GM18505 (cell line): ENCODE results near the gene RNASEH2A.
"Not testable (repeated sequence)": the region's sequence is repeated elsewhere in the genome, so short reads cannot be mapped to it uniquely, and the experiment has no call there.

Source experiments
- ATAC-seq: cut with Tn5 transposase; IDR thresholded peaks from one replicate; pipeline ENCODE4 v1.9.1; 2021; ENCODE audit not compliant: unreplicated experiment
- POLR2A ChIP-seq: IDR thresholded peaks from 4 replicates; pipeline ENCODE4 v1.6.1; 2011; ENCODE audit warnings: borderline replicate concordance; ENCODE audit not compliant: insufficient read depth, insufficient read length; ENCODE audit errors: extremely low read depth

The RNASEH2A gene

GRCh38 chr19:12792051-12792852 lies 14.1 kb upstream of the RNASEH2A start:
- ATAC-seq: no peak
- peak; percentile 66 for TF ChIP-seq POLR2A

DNA sequence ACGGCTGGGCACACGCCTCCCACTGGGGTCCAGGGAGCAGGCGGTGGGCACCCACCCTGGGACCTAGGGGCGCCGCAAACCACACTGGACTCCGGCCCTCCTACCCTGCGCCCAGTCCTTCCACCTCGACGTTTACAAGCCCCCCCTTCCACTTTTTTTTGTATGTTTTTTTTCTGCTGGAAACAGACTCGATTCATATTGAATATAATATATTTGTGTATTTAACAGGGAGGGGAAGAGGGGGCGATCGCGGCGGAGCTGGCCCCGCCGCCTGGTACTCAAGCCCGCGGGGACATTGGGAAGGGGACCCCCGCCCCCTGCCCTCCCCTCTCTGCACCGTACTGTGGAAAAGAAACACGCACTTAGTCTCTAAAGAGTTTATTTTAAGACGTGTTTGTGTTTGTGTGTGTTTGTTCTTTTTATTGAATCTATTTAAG lies 13.5 kb upstream of the RNASEH2A start:
- ATAC-seq: no peak
- TF ChIP-seq POLR2A: no peak

DNA sequence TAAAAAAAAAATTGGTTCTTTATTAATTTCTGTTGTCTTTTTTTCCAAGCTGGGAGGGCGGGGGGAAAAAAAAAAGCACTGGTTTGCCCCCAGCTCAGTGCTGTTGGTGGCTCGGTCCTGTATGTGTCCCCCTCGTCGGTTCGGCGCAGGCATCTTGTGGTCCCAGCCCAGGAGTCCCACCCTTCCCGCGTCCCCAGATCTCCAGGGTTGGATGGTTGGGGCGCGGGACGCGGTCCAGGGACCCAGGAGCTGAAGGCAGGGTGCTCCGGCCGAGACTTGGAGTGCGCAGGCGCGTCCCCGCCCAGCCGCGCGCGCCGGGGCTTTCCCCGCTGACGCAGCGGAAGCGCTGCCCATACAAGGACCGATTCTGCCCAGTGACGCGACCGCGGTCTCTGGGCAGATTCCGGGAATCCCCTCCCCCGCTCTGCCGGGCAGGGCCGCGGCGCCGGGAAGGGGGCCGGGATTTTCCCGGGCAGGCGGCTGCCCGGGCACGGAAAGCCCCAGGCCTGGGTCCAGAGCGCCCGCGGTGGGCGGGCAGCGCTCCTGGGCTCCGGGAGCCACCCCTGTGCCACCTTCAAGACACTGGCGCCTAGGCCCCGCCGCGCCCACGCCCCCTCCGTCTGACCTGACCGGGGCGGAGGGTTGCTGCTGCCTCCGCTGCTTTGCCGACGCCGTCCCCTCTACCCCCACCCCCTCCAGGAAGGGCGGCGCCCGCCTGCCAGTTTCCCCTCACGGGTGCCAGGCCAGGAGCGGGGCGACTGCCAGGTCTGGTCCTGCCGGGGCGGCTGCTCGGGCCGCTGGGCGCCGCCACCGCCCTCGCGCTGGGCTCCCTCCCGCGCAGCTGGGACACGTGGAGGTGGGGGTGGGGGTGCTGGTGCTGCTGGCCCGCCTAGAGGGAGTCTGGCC lies 12.8 kb upstream of the RNASEH2A start:
- ATAC-seq: peak; percentile 35
- peak; percentile 86 for TF ChIP-seq POLR2A

GRCh38 chr19:12794196-12794941 lies 12.0 kb upstream of the RNASEH2A start:
- TF ChIP-seq POLR2A: no peak
- no peak for ATAC-seq

DNA sequence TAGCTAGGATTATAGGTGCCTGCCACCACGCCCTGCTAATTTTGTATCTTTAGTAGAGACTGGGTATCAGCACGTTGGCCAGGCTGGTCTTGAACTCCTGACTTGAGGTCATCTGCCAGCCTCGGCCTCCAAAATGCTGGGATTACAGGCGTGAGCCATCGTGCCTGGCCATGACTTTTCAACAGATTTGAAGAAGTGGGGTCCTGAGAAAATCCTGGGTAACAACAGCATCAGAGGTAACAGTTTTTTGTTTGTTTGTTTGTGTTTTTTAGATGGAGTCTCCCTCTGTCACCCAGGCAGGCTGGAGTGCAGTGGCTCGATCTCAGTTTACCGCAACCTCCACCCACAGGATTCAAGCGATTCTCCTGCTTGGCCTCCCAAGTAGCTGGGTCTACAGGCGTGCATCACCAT lies 11.4 kb upstream of the RNASEH2A start:
- TF ChIP-seq POLR2A: no peak
- ATAC-seq: no peak

DNA sequence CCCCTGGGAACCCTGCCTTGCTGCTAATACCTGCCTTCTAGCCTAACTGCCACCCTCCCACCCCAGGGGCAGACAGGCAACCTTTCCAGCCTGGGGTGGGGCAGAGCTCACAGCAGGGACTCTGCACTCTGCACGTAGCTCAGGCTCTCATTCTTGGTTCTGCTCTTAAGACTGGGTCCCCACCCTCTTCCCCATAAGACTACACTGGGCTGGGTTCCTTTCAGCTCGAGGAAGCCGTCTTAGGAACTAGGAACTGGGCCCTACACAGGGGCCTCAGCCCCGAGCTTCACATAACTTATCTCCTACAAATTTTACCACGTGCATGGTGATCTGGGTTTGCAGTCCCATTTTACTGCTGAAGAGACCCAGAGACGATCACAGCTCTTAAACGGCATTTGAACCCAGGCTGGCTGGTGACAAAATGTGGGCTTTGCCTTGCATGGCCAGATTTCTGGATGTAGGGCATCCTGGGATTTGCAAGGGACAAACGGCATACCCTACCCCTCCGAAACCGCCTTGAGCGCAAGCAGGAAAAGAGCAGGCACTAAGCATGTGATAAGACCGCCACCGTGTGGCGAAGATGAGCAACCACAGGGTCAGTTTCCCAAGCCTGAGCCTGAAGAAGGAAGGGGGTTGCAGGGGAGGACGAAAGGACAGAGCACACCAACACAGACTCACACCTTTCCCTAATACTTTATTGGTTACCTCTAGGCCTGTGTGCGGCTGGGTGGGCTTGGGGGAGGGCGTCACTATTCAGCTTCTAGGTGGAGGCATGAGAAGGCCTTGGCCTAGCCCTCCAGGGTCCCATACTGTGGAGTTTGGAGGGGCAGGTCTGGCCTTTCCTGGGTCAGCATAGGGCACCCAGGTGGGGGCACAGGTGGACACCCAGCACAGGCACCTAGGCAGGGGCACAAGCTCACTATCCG lies 10.0 kb upstream of the RNASEH2A start:
- TF ChIP-seq POLR2A: no peak
- no peak for ATAC-seq

DNA sequence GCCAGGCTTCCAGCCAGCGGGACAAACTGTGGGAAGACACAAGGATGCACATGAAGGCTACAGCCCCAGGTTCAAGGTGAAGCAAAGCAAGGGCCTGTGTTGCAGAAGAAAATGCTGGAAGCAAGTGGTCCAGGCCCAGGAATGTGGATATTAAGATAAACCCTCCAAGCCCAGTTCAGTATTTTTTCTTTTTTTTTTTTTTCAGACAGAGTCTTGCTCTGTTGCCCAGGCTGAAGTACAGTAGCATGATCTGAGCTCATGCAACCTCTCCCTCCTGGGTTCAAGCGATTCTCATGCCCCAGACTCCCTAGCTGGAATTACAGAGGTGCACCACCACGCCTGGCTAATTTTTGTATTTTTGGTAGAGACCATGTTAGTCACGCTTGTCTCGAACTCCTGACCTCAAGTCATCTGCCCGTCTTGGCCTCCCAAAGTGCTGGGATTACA lies 9.2 kb upstream of the RNASEH2A start:
- TF ChIP-seq POLR2A: no peak
- no peak for ATAC-seq

- ATAC-seq: not testable (repeated sequence)
These were observed 8.8 kb upstream of the RNASEH2A start for GRCh38 chr19:12797607-12798006.

DNA sequence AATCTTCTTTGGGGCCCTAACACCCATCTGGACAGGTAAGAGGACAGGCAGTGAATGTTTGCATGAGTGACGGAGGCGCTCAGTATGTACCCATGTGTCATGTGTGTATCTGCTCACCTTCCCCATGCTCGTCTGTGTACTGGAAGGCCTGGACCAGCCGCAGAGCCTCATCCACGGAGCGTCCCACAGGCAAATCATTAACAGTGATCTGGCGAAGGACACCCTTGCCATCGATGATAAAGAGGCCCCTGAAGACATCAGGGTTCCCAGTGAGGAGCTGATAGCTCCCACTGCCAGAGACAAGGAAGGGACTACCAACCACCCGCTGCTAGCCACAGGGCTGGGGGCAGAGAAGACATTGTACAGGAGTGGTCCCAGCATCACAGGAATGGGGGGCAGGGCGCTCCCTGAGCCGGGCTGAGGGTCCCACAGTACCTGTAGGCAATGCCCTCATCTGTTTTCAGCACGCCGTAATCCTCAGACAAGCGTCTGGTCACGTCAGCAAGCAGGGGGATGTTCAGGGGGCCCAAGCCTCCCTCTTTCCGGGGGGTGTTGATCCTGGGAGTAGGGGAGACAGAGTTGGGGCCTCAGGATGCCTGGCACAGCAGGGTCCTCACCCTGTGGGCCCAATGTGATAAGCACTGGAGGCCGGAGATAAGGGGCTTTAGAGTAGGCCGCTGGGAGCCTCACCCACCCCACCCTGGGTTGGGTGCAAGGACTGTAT lies 6.5 kb upstream of the RNASEH2A start:
- TF ChIP-seq POLR2A: no peak

DNA sequence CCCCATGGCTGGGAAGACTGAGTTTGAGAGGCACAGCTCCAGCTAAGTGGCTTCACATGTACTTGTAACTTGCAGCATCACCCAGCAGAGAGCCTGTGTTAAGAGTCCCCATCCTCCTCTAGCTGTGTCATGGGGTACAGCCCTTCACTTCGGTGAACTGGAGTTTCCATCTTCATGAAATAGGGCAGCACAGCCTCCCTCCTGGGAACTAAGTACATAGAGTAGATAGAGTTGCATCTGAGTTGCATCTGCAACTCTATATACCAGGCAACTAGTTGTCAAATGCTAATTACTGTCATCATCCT lies 6.0 kb upstream of the RNASEH2A start:
- no peak for ATAC-seq
- no peak for TF ChIP-seq POLR2A

More for the DNA sequence above, 6.5 kb upstream of the RNASEH2A start:
- no peak for ATAC-seq

- no peak for TF ChIP-seq POLR2A
- no peak for ATAC-seq
These were observed 5.4 kb upstream of the RNASEH2A start for GRCh38 chr19:12800923-12801465.

DNA sequence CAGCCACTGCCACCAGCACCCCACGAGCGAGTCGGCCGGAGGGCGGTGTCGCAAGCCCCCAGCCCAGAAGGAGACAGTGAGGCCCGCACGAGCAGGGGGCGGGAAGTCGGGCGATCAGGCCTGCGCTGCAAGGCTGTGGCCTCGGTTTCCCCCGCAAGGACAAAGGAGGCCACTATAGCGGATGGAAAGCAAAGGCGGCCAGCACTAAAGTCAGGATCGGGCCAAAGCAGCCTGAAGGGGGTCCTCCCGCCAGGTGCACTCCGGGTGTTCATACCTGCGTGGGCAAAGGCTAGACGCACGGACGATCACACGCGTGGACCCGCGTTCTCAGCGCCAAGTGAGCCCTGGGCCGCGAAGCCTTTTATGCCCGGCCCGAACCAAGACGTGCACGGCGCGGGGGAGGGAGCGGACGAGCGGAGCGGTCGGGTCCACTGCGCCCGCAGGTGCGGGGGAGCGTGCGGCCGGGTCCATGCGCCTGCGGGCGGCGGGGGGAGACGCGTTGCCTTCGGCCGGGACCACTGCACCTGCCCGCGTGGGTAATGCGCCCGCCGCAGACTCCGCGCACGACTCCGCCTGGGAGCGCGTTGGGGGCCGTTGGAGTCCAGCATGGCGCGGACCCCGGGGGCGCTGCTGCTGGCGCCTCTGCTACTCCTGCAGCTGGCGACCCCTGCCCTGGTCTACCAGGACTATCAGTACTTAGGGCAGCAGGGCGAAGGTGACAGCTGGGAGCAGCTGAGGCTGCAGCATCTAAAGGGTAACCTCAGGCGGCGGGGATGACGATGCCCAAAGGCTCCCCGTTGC lies 4.7 kb upstream of the RNASEH2A start, which contains the start of the genes PRDX2 and THSD8:
Gene PRDX2 (minus strand): TSS at position 335 of the 801 bp plus-strand sequence. CDS start 539 bp downstream, outside the sequence.
Gene THSD8 (plus strand): TSS at position 604 of the 801 bp plus-strand sequence. CDS start 3 bp downstream, at position 607.
- ATAC-seq: peak; percentile 42
- peak; percentile 97 for TF ChIP-seq POLR2A
